ENCODE data around the gene SNRPA.
"Not testable (repeated sequence)": the region's sequence is repeated elsewhere in the genome, so short reads cannot be mapped to it uniquely, and the experiment has no call there.

Gene SNRPA

DNA sequence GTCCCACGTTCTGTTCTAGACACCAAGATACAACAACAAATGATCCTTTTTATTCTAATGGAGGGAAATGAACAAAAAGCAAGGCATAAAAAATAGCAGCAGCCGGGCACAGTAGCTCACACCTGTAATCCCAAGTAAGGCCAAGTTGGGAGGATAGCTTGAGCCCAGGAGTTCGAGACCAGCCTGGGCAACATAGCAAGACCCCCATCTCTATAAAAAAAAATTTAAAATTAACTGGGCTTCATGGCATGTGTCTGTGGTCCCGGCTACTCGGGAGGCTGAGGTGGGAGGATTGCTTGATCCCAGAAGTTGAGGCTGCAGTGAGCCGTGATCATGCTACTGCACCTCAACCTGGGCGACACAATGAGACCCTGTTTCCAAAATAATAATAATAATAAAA, 25.4 kb downstream of the SNRPA start:
- H3K4me3 ChIP-seq (ENCODE audit: low read depth, low read length), result no peak overlapping the region

DNA sequence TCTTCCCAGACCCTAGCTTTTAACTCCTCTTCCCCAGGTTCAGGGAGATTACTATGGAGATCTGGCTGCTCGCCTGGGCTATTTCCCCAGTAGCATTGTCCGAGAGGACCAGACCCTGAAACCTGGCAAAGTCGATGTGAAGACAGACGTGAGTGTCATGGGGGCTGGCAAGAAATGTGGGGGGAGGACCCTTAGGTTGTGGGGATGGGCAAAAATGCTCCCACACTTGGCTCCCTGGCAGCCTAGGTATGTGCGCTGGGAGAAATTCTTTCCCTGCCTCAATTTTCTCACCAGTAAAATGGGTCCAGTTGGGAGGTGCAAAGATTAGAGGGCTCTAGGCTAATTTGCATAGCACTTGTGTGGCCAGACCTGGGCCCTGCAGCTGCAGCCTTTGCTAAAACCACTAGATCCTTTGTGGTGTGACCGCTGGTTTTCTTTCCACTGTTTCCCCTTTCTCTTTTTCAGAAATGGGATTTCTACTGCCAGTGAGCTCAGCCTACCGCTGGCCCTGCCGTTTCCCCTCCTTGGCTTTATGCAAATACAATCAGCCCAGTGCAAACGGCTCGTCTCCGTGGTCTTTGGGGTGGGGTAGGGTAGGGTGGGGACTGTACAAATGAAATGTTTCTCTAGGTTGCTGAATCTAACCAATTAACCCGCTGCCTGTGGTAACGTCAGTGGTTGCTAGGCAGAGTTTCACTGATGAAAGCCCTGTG, 26.1 kb downstream of the SNRPA start:
- H3K4me3 ChIP-seq (ENCODE audit: low read depth, low read length), result peak overlapping the region; percentile 46

DNA sequence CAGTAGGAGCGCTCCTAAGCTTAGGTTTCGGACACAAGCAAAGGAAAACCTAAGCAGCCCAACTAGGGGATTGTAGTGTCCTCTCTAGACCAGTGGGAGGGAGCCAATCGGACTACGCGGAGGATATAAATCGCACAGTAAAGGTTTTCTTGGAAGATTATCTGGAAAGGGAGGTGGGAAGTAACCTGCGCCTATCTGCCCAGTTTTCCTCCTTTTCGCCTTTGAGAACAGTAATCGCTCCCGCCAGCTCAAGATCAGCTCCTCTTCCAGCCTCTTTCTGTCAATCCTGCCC, 26.6 kb downstream of the SNRPA start:
- H3K4me3 ChIP-seq (ENCODE audit: low read depth, low read length), result peak overlapping the region; percentile 46

- peak within 1 kb of the TSS; percentile 77 for H3K4me3 ChIP-seq (ENCODE audit: low read depth, low read length)
Observed at GRCh38 chr19:40777937-40778705, 27.1 kb downstream of the SNRPA start, which contains the start of gene RAB4B. RAB4B (plus strand) TSS chr19:40778247; CDS start chr19:40778376, 129 bp downstream.

GRCh38 chr19:40778706-40779284, 27.8 kb downstream of the SNRPA start:
- H3K4me3 ChIP-seq (ENCODE audit: low read depth, low read length), result peak overlapping the region; percentile 77

DNA sequence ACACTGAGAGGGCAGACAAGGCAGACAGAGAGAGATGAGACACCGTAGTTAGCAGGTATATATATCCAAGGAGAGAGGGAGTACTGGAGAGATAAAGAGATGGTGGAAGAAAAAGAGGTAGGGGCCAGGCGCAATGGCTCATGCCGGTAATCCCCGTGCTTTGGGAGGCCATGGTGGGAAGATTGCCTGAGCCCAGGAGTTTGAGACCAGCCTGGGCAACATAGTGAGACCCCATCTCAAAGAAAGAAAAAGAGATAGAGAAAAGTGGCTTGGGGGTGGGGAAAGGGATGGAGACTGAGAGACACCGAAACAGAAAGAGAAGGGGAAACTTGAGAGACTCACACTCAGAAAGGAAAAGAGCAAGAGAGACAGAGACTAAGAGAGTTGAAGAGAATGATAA, 29.6 kb downstream of the SNRPA start:
- no peak overlapping the region for H3K4me3 ChIP-seq (ENCODE audit: low read depth, low read length)

DNA sequence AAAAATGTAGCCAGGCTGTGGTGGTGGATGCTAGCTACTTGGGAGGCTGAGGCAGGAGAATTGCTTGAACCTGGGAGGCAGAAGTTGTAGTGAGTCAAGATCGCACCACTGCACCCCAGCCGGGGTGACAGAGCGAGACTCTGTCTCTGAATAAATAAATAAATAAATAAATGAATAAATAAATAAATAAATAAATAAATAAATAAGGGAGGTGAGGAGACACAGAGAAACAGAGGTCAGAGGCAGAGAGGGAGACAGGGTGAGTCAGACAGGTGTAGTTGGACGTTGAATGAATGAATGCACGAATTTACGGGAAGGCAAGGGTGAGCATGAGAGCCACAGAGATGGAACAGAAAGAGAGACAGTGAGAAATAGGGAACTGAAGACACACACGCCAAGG, 30.1 kb downstream of the SNRPA start:
- H3K4me3 ChIP-seq (ENCODE audit: low read depth, low read length), result no peak overlapping the region

GRCh38 chr19:40783711-40784110, 32.7 kb downstream of the SNRPA start:
- no peak overlapping the region for H3K4me3 ChIP-seq (ENCODE audit: low read depth, low read length)

DNA sequence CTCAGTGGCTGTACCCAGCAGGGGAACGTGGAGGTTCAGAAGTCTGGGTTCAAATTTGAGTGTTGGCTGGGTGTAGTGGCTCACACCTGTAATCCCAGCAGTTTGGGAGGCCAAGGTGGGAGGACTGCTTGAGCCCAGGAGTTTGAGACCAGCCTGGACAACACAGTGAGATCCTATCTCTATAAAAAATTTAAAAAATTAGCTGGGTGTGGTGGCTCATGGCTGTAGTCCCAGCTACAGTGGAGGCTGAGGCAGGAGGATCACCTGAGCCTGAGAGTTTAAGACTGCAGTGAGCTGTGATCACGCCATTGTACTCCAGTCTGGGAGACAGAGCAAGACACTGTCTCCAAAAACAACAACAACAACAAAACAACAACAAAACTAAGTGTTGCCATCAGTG, 33.1 kb downstream of the SNRPA start:
- not testable (repeated sequence) for H3K4me3 ChIP-seq (ENCODE audit: low read depth, low read length)

GRCh38 chr19:40785526-40785925, 34.5 kb downstream of the SNRPA start:
- no peak overlapping the region for H3K4me3 ChIP-seq (ENCODE audit: low read depth, low read length)

DNA sequence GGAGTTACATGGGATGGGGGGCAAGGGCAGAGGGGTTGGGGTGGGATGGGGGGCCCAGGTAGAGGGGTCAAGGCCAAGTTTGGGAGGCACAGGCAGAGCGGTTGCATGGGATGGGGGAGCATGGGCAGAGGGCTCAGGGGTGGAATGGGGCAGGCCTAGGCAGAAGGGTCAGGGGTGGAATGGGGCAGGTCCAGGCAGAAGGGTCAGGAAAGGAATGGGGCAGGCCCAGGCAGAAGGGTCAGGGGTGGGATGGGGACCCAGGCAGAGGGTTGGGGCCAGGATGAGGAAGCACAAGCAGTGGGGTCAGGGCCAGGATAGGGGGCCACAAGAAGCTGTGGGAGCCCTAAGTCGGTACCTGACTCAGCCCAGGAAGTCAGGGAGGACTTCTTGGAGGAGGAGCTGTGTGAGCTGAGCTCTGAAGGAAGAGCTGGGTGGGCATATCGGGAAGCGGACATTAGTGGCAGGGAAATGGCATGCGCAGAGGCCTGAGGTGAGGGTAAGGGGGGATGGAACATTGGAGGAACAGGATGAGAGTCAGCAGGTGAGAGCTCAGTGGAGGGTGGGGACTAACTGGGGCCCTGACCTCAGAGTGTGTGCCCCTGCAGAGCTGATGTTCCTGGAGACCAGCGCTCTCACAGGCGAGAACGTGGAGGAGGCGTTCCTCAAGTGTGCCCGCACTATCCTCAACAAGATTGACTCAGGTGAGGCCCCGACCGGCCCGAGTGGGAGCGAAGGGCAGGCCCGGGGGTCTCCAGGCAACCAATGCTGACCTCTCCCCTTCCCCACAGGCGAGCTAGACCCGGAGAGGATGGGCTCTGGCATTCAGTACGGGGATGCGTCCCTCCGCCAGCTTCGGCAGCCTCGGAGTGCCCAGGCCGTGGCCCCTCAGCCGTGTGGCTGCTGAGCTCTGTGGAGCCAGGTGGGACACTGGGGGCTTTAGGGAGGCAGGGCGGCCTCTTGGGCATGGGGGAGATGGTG, 35.3 kb downstream of the SNRPA start:
- H3K4me3 ChIP-seq (ENCODE audit: low read depth, low read length), result no peak overlapping the region

DNA sequence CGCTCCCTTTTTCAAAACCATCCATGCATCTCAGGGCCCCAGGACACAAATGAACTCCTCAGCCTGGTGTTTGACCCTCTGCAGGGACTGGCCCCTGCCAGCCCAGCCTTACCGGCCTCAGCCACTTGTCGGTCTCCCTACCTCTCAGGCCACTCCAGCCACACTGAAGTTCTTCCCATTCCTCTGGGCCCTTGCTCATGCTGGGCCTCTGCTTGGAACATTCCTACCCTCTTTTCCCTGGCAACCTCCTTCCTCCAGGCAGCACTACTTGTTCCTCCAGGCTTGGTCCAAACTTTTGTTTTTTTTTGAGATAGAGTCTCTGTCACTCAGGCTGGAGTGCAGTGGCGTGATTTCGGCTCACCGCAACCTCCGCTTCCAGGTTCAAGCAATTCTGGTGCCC, 40.3 kb downstream of the SNRPA start:
- H3K4me3 ChIP-seq (ENCODE audit: low read depth, low read length), result no peak overlapping the region

DNA sequence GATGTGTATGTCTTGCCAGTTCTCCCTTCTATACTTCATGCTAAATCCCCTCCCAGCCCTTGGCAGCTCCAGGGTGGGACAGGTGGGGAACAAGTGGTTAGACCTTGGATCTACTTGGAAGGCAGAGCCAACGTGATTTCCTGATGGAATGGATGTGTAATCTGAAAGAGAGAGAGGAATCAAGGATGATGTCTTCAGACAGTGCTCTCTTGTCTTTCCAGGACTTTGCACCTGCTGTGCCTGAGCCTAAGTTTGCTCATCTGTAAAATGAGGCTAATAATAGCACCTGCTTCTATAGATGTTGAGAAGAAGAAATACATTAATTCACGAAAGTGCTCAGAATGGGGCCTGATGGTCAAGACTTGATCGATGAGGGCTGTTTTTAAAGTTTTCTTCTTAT, 41.0 kb downstream of the SNRPA start:
- no peak overlapping the region for H3K4me3 ChIP-seq (ENCODE audit: low read depth, low read length)

- H3K4me3 ChIP-seq (ENCODE audit: low read depth, low read length), result no peak overlapping the region
Observed at GRCh38 chr19:40797166-40797962, 46.4 kb downstream of the SNRPA start.

GRCh38 chr19:40797963-40798682, 47.1 kb downstream of the SNRPA start:
- H3K4me3 ChIP-seq (ENCODE audit: low read depth, low read length), result peak overlapping the region; percentile 66

DNA sequence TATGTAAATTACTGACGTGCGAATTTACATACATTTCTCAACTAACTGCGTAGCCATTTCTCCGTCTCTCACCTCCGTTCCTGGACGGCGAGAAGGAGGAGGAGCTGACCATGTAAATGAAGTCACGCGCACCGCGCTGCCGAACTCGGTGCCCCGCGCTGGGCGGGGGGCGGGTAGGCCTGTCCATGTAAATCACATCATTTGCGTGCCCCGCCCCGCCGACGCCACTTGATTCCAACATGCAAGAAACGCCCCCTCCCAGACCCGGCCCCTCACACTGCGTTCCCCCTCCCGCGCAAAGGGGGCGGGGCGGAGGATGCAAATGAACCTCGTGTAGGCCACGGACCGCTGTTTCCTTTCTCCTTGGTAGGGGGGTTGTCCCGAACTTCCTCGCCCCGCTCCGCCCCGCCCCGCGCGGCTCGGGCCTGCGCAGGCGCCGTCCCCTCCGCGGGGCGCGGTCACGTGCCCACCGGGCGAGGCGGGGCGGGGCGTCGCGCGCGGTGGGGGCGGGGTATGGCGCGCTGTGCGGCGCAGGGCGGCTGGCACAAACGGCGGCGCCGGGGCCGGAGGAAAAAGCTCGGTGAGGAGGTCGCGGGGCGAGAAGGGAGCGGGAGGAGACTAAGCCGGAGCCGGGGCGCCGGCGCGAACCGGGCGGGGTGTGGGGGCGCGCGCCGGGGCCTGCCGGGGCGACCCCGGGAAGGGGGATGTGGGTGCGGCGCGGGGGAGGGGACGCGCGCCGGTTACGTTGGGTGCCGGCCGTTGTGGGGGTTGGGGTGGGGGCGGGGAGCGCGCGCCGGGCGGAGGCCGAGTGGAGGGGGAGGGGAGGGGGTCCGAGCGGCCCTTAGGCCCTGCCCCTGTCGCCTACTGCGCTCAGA, 47.9 kb downstream of the SNRPA start, which contains the start of gene EGLN2:
Gene EGLN2, plus strand, starts transcription at position 509 of the 875 bp plus-strand sequence. CDS start 1,382 bp downstream, outside the sequence.
- H3K4me3 ChIP-seq (ENCODE audit: low read depth, low read length), result peak within 1 kb of the TSS; percentile 79

GRCh38 chr19:40799558-40800338, 48.7 kb downstream of the SNRPA start:
- peak overlapping the region; percentile 79 for H3K4me3 ChIP-seq (ENCODE audit: low read depth, low read length)
